ENCODE results near the gene OR2J2. TPM values are rescaled to one million over a fixed set of nuclear protein-coding genes. Genes with fewer than 3 reads are reported as not detected.

Gene OR2J2
- not detected in 2 replicates for total RNA-seq

DNA sequence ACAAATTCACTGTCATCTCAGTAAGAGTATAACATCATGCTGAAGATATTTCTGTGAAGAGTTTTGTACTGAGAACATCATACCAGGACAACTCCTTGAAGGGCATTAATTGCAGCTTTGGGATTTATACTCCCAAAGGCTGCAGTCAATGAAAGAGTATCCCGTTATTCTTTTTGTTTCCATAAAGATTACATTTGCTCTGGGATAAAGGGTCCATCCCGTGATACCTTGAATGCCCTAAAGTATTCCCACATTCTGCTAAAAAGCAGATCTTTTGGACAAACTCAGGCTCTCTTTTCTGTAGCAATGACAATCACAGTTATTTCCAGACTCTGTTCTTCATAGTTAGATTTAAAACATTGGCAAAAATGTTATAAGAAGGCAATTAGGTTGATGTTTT is at the start of gene OR2J2:
TSS of gene OR2J2 (plus strand) at position 301 of the 400 bp plus-strand sequence. CDS start 2,729 bp downstream, outside the sequence.

Other genes starting within 250 kb of the OR2J2 start
- gene TRIM27, start 246.9 kb upstream of the OR2J2 start, total RNA-seq: 56.5 and 65.7 TPM in 2 replicates
- gene ZNF311, start 165.6 kb upstream of the OR2J2 start, total RNA-seq: 1.2 and 1.6 TPM in 2 replicates
- gene OR2W1, start 125.7 kb upstream of the OR2J2 start, total RNA-seq: not detected in 2 replicates
- gene OR2B3, start 83.6 kb upstream of the OR2J2 start, total RNA-seq: not detected in 2 replicates
- not detected in 2 replicates for gene OR2J1, start 71.4 kb upstream of the OR2J2 start, total RNA-seq
- gene OR2J3, start 62.8 kb upstream of the OR2J2 start, total RNA-seq: not detected in 2 replicates
- not detected in 2 replicates for gene OR14J1, start 130.8 kb downstream of the OR2J2 start, total RNA-seq
- not detected in 2 replicates for gene OR5V1, start 198.0 kb downstream of the OR2J2 start, total RNA-seq
- gene OR12D3, start 204.4 kb downstream of the OR2J2 start, total RNA-seq: not detected in 2 replicates
- gene OR12D2, start 224.7 kb downstream of the OR2J2 start, total RNA-seq: not detected in 2 replicates
- not detected in 2 replicates for gene OR12D1, start 244.0 kb downstream of the OR2J2 start, total RNA-seq

Measured in hair follicle dermal papilla cell (primary cell).